ENCODE measurements around the gene ARHGEF11.

Gene ARHGEF11

DNA sequence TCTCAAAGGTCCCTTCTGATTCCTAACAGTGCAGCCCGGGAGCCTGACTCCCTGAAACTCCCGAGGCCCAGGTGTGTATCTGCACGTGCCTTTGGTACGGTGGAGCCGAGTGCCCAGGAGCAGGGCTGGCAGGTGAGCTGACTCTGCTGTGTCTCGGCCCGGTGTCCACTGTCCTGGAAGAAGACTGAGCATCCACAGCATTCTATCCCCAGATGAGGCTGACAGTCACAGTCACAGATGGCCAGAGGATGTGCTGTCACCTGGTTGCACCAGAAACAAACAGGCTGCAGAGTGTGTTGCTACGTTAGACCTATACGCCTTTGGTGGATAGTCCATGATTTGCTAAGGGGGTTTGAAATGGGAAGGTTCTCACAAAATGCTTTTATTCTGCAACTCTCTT is 44.2 kb upstream of the ARHGEF11 start:
- Histone ChIP-seq H3K9ac (ENCODE audit: low read depth, low read length, poor library complexity) (peak overlapping the region; percentile 66), H3K14ac (ENCODE audit: low read length) (no peak overlapping the region), H2AK5ac (ENCODE audit: low read depth, low read length) (peak overlapping the region; percentile 54), H3K9me3 (replicated peaks in 1 of 2; ENCODE audit: control insufficient read depth in 2 of 2, insufficient read depth in 1 of 2, low read depth in 1 of 2, low read length in 2 of 2) (no peaks in the 10 kb centered on the region), H2BK15ac (ENCODE audit: low read length) (peak overlapping the region; percentile 77), H3K79me1 (ENCODE audit: low read depth, low read length) (no peaks in the 10 kb centered on the region), H3K4me1 (ENCODE audit: control insufficient read depth in 2 of 2, insufficient read depth in 1 of 2, low read depth in 1 of 2, low read length in 2 of 2) (peaks cover 0 to 7% of the 10 kb centered on the region in 2 donors), H3K23ac (ENCODE audit: low read depth, low read length, poor library complexity) (peak overlapping the region; percentile 35), H4K8ac (ENCODE audit: low read depth, low read length) (no peak overlapping the region), H4K91ac (ENCODE audit: low read depth, low read length, poor library complexity) (no peak overlapping the region), H3K36me3 (replicated peaks in 1 of 2; ENCODE audit: control insufficient read depth in 2 of 2, insufficient read depth in 2 of 2, low read length in 2 of 2) (no peaks in the 10 kb centered on the region), H3K4me3 (ENCODE audit: low read length in 2 of 2) (no peak overlapping the region), H3K27ac (replicated peaks; ENCODE audit: low read length) (no peak overlapping the region), H2BK12ac (ENCODE audit: low read length) (peak overlapping the region; percentile 63), H2BK120ac (ENCODE audit: low read depth, low read length) (no peak overlapping the region), H2AFZ (ENCODE audit: low read length) (no peak overlapping the region), H3K18ac (ENCODE audit: low read length) (peak overlapping the region; percentile 42), H2BK5ac (ENCODE audit: low read length) (no peak overlapping the region), H3K4me2 (ENCODE audit: insufficient read depth, low read length, poor library complexity, severe bottlenecking) (no peak overlapping the region), H3K27me3 (ENCODE audit: control insufficient read depth in 3 of 3, insufficient read depth in 3 of 3, low read depth in 1 of 3, low read length in 3 of 3) (peaks cover 0 to 38% (median 0%) of the 10 kb centered on the region in 3 experiments), H3K4ac (ENCODE audit: low read length) (peak overlapping the region; percentile 68)
- no CpG with 5 or more reads among the region's 9 CpGs for WGBS, 2 donors (ENCODE audit: extremely low coverage in 2 of 2, insufficient read length in 2 of 2, insufficient replicate concordance in 1 of 2)
- no peak for DNase-seq (ENCODE audit: low spot score)

GRCh38 chr1:157088607-157089006 is 43.1 kb upstream of the ARHGEF11 start:
- H2AFZ ChIP-seq (ENCODE audit: low read length): no peak overlapping the region

GRCh38 chr1:157087030-157087429 is 41.5 kb upstream of the ARHGEF11 start:
- Histone ChIP-seq H3K9me3 (replicated peaks in 1 of 2; ENCODE audit: control insufficient read depth in 2 of 2, insufficient read depth in 1 of 2, low read depth in 1 of 2, low read length in 2 of 2) (no peaks in the 10 kb centered on the region), H3K79me1 (ENCODE audit: low read depth, low read length) (no peaks in the 10 kb centered on the region), H3K4ac (ENCODE audit: low read length) (no peak overlapping the region), H3K36me3 (replicated peaks in 1 of 2; ENCODE audit: control insufficient read depth in 2 of 2, insufficient read depth in 2 of 2, low read length in 2 of 2) (no peaks in the 10 kb centered on the region), H2BK15ac (ENCODE audit: low read length) (no peak overlapping the region), H2AK5ac (ENCODE audit: low read depth, low read length) (no peak overlapping the region), H3K4me1 (ENCODE audit: control insufficient read depth in 2 of 2, insufficient read depth in 1 of 2, low read depth in 1 of 2, low read length in 2 of 2) (peaks cover 0 to 8% of the 10 kb centered on the region in 2 donors), H3K14ac (ENCODE audit: low read length) (no peak overlapping the region), H4K91ac (ENCODE audit: low read depth, low read length, poor library complexity) (no peak overlapping the region), H3K4me2 (ENCODE audit: insufficient read depth, low read length, poor library complexity, severe bottlenecking) (no peak overlapping the region), H2AFZ (ENCODE audit: low read length) (no peak overlapping the region), H3K9ac (ENCODE audit: low read depth, low read length, poor library complexity) (no peak overlapping the region), H2BK12ac (ENCODE audit: low read length) (no peak overlapping the region), H3K27me3 (ENCODE audit: control insufficient read depth in 3 of 3, insufficient read depth in 3 of 3, low read depth in 1 of 3, low read length in 3 of 3) (peaks cover 0 to 25% (median 0%) of the 10 kb centered on the region in 3 experiments), H2BK5ac (ENCODE audit: low read length) (no peak overlapping the region), H3K4me3 (ENCODE audit: low read length in 2 of 2) (no peak overlapping the region), H3K18ac (ENCODE audit: low read length) (no peak overlapping the region), H2BK120ac (ENCODE audit: low read depth, low read length) (no peak overlapping the region), H3K27ac (replicated peaks; ENCODE audit: low read length) (no peak overlapping the region), H4K8ac (ENCODE audit: low read depth, low read length) (no peak overlapping the region), H3K23ac (ENCODE audit: low read depth, low read length, poor library complexity) (no peak overlapping the region)
- no CpG with 5 or more reads among the region's 5 CpGs for WGBS, 2 donors (ENCODE audit: extremely low coverage in 2 of 2, insufficient read length in 2 of 2, insufficient replicate concordance in 1 of 2)
- no peak for DNase-seq (ENCODE audit: low spot score)

More at GRCh38 chr1:157088607-157089006, 43.1 kb upstream of the ARHGEF11 start:
- DNase-seq (ENCODE audit: low spot score): no peak
- H3K9ac ChIP-seq (ENCODE audit: low read depth, low read length, poor library complexity): no peak overlapping the region
- H3K23ac ChIP-seq (ENCODE audit: low read depth, low read length, poor library complexity): no peak overlapping the region
- H3K79me1 ChIP-seq (ENCODE audit: low read depth, low read length): no peaks in the 10 kb centered on the region
- H3K14ac ChIP-seq (ENCODE audit: low read length): no peak overlapping the region
- H3K4me1 ChIP-seq (ENCODE audit: control insufficient read depth in 2 of 2, insufficient read depth in 1 of 2, low read depth in 1 of 2, low read length in 2 of 2): peaks cover 0 to 7% of the 10 kb centered on the region in 2 donors
- H2BK5ac ChIP-seq (ENCODE audit: low read length): no peak overlapping the region
- no peak overlapping the region for H3K4me2 ChIP-seq (ENCODE audit: insufficient read depth, low read length, poor library complexity, severe bottlenecking)
- H2AK5ac ChIP-seq (ENCODE audit: low read depth, low read length): no peak overlapping the region
- H2BK120ac ChIP-seq (ENCODE audit: low read depth, low read length): no peak overlapping the region
- no peaks in the 10 kb centered on the region for H3K36me3 ChIP-seq (replicated peaks in 1 of 2; ENCODE audit: control insufficient read depth in 2 of 2, insufficient read depth in 2 of 2, low read length in 2 of 2)
- no peak overlapping the region for H3K18ac ChIP-seq (ENCODE audit: low read length)
- H4K8ac ChIP-seq (ENCODE audit: low read depth, low read length): no peak overlapping the region
- no peak overlapping the region for H3K4me3 ChIP-seq (ENCODE audit: low read length in 2 of 2)
- H4K91ac ChIP-seq (ENCODE audit: low read depth, low read length, poor library complexity): no peak overlapping the region
- H3K27ac ChIP-seq (replicated peaks; ENCODE audit: low read length): no peak overlapping the region
- no peak overlapping the region for H3K4ac ChIP-seq (ENCODE audit: low read length)
- no peak overlapping the region for H2BK15ac ChIP-seq (ENCODE audit: low read length)
- H3K9me3 ChIP-seq (replicated peaks in 1 of 2; ENCODE audit: control insufficient read depth in 2 of 2, insufficient read depth in 1 of 2, low read depth in 1 of 2, low read length in 2 of 2): no peaks in the 10 kb centered on the region
- peaks cover 0 to 33% (median 0%) of the 10 kb centered on the region in 3 experiments for H3K27me3 ChIP-seq (ENCODE audit: control insufficient read depth in 3 of 3, insufficient read depth in 3 of 3, low read depth in 1 of 3, low read length in 3 of 3)
- no peak overlapping the region for H2BK12ac ChIP-seq (ENCODE audit: low read length)

- Histone ChIP-seq H2AFZ (ENCODE audit: low read length) (no peak overlapping the region), H3K27me3 (ENCODE audit: control insufficient read depth in 3 of 3, insufficient read depth in 3 of 3, low read depth in 1 of 3, low read length in 3 of 3) (peaks cover 0 to 20% (median 0%) of the 10 kb centered on the region in 3 experiments), H3K4ac (ENCODE audit: low read length) (no peak overlapping the region), H3K27ac (replicated peaks; ENCODE audit: low read length) (no peak overlapping the region), H3K9ac (ENCODE audit: low read depth, low read length, poor library complexity) (no peak overlapping the region), H3K79me1 (ENCODE audit: low read depth, low read length) (no peaks in the 10 kb centered on the region), H3K9me3 (replicated peaks in 1 of 2; ENCODE audit: control insufficient read depth in 2 of 2, insufficient read depth in 1 of 2, low read depth in 1 of 2, low read length in 2 of 2) (no peaks in the 10 kb centered on the region), H3K18ac (ENCODE audit: low read length) (no peak overlapping the region), H2BK12ac (ENCODE audit: low read length) (no peak overlapping the region), H3K23ac (ENCODE audit: low read depth, low read length, poor library complexity) (no peak overlapping the region), H3K4me2 (ENCODE audit: insufficient read depth, low read length, poor library complexity, severe bottlenecking) (no peak overlapping the region), H2BK5ac (ENCODE audit: low read length) (no peak overlapping the region), H2BK120ac (ENCODE audit: low read depth, low read length) (no peak overlapping the region), H3K36me3 (replicated peaks in 1 of 2; ENCODE audit: control insufficient read depth in 2 of 2, insufficient read depth in 2 of 2, low read length in 2 of 2) (no peaks in the 10 kb centered on the region), H3K4me1 (ENCODE audit: control insufficient read depth in 2 of 2, insufficient read depth in 1 of 2, low read depth in 1 of 2, low read length in 2 of 2) (peaks cover 0 to 12% of the 10 kb centered on the region in 2 donors), H3K14ac (ENCODE audit: low read length) (no peak overlapping the region), H2AK5ac (ENCODE audit: low read depth, low read length) (no peak overlapping the region), H2BK15ac (ENCODE audit: low read length) (no peak overlapping the region), H3K4me3 (ENCODE audit: low read length in 2 of 2) (no peak overlapping the region), H4K91ac (ENCODE audit: low read depth, low read length, poor library complexity) (no peak overlapping the region), H4K8ac (ENCODE audit: low read depth, low read length) (no peak overlapping the region)
- no peak for DNase-seq (ENCODE audit: low spot score)
- WGBS, 2 donors (ENCODE audit: extremely low coverage in 2 of 2, insufficient read length in 2 of 2, insufficient replicate concordance in 1 of 2): no CpG with 5 or more reads among the region's 6 CpGs
Measured at GRCh38 chr1:157086299-157086698, 40.8 kb upstream of the ARHGEF11 start.

Data from neuronal stem cell (in vitro differentiated cells).